ENCODE results near the gene CD81.
A peak's percentile ranks its signal among the peaks of the same experiment; 100 is the strongest.

CD81 gene

DNA sequence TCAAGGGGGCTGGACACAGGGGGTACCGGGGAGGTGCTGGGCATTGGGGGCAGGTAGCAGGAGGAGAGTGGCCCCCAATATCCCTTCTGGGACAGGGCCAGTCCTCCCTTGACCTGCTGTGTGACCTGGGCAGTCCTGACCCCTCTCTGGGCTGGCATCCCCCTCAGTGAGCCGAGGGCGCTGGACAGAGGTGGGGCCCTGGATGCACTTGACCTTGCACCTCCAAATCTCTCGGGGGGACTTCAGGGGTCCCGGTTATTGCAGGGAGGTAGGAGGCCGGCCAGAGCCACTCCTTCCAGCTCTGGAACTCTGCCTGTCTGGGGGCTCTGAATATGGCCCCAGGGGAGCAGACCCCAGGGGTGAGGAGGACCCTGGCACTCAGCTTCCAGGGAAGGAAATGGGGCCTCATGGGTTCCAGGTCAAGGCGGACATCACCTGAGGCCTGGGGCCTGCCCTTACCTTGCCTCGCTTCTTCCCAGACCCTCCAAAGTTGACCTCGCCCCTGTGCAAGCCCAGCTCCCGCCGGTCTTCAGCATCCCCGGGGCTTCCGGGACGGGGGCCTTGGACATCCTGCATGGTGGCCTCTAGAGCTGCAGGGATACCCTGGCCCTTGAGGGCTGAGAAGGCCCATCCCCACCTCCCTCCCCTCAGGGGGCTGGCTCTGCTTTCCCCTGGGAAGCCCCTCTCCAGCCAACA is 45.5 kb downstream of the CD81 start:
- no peak for DNase-seq

DNA sequence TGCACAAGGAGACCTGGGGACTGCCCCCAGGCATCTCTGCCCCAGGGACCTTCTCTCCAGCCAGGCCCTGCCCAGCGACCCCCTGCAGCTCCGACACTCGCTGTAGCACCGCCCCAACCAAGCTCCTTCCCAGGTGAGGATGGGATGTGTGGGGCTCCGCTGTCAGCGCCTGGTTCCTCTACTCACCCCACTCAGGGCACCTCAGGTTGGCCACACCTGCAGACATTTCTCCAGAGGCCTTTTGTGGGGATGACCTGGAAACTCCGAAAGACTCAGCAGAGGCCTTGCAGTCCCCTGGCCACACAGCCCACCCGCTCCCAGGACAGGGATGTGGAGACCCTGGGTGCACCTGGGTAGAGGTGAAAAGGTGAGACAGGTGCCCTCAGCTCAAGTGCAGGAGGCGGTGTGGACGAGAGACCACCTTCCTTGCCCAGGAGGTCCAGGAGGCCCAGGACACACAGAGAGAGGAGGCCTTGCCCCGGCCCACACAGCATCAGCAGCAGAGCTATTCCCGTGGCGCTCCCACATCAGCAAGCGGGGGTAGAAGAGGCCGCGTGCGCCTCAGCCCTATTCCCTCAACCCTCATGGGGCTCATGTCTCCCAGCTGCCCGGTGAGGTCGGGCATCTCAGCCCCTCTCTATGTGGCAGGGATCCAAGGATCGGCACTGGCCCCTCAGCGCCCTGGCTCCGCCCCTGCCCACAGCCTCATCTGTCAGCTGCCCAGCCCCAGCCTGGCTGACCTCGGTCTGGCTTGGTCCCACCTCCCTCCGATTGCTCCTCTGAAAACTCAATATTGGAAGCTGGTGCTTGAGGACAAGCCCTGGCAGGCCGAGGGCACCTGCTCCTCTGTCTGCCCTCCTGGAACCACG is 46.3 kb downstream of the CD81 start:
- no peak for DNase-seq

- DNase-seq, result peak; percentile 66 to 83
These were observed 47.8 kb downstream of the CD81 start for GRCh38 chr11:2424811-2425495.

DNA sequence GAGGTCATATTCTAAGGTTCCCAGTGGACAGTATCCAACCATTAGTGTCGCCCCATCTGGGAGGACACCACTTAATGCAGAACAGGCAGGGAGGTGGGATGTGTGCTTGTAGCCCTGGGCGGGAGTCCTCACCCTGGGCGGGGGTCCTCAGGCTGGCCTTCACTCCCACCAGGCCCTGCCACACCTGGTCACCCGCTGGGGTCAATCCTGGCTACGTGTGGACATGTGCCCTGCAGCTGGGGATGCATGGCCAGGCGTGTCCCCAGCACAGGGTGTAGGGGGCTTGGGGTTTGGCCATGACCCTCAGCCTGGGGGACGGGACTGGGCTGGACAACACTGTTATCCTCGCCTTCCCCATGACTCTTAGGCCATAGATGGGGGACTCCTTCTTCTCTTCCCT is 48.4 kb downstream of the CD81 start:
- DNase-seq, result no peak

DNA sequence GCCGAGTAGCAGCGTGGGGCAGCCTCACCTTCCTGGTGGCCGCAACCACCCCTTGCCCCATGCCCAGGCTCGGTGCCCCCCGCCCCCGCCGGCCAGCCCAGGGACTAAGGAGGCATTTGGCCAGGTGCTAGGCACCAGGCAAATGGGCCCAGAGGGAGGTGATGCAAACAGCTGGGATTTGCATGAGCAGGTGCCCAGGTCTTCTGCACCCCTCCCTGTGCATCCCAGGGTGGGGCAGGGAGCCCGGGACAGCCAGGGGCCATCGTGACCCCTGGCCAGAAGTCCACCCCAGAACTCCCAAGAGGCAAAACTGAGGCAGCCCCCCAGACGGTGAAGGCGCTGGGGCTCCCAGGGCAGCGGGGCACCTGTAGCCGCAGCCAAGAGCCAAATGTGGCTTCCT is 49.1 kb downstream of the CD81 start:
- no peak for DNase-seq

- no peak for DNase-seq
These were observed 49.9 kb downstream of the CD81 start for GRCh38 chr11:2426826-2427521.

DNA sequence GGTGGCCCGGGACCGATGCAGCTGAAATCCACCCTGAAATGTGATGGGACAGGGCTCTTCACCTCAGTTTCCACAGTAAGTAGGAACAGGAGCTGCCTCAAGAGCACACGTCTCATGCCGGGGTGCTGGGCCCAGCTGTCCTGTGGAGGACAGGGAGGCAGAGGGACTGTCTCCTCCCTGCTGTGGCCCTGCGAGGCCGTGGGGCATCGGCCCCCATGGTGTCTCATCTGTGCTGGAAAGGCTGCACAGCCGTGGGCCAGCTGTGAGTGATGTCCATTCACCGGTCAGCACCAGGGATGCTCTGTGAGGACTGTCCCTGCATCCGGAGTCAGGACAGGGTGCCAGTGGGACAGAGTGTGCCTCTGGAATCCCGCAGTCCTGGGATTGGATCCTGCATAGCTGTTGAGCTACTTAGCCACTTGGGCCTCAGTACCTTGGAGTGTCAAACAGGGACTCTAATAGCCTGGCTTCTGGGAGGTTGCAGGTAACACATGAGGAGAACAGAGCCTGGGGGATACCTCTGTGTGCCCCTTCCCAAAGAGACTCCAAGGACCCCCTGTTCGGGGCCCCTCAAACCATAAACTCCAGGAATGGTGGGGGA is 50.7 kb downstream of the CD81 start:
- no peak for DNase-seq

- peak; percentile 69 to 73 for DNase-seq
These were observed 51.2 kb downstream of the CD81 start for GRCh38 chr11:2428322-2428795.

GRCh38 chr11:2431395-2431794 is 54.3 kb downstream of the CD81 start:
- DNase-seq, result no peak

- DNase-seq, result no peak
These were observed 55.1 kb downstream of the CD81 start for GRCh38 chr11:2432171-2432621.

GRCh38 chr11:2432628-2433071 is 55.5 kb downstream of the CD81 start:
- DNase-seq, result no peak

DNA sequence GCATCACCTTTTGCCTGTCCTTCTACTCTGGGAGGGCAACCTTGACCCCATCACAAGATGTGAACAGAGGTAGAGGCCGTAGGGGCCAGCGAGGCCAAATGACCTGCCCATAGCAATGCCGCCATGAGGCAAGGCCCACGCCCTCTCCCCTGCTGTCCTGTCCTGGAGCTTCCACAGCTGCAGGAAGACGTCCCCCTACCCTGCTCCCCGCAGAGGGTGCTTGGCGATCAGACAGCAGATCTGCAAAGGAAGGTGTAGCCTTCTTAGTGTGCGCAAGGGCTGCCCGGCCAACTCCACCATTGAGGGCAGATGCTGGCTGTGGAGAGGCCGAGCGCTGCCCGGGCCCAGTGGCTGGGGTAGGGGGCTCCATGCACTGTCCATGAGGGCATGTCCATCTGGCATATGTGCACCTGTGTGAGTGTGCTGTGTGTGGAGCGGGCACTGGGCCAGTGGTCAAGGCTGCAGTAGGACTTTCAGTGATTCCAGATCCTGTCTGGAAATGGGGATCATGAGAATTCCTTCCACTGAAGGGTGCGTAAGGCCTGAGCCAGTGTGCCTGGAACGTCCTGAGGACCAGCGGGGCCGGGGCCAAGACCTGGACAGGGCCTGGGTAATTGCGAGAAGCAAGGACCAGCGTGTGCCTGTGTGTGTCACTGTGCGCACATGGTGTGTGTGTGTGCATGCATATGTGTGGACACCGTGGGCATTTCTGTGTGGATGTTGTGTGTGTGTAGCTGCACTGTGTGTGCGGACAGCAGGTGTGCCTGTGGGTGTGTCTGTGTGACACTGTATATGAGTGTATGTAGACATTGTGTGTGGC is 56.2 kb downstream of the CD81 start:
- DNase-seq, result no peak

GRCh38 chr11:2434008-2434407 is 56.9 kb downstream of the CD81 start:
- no peak for DNase-seq

DNA sequence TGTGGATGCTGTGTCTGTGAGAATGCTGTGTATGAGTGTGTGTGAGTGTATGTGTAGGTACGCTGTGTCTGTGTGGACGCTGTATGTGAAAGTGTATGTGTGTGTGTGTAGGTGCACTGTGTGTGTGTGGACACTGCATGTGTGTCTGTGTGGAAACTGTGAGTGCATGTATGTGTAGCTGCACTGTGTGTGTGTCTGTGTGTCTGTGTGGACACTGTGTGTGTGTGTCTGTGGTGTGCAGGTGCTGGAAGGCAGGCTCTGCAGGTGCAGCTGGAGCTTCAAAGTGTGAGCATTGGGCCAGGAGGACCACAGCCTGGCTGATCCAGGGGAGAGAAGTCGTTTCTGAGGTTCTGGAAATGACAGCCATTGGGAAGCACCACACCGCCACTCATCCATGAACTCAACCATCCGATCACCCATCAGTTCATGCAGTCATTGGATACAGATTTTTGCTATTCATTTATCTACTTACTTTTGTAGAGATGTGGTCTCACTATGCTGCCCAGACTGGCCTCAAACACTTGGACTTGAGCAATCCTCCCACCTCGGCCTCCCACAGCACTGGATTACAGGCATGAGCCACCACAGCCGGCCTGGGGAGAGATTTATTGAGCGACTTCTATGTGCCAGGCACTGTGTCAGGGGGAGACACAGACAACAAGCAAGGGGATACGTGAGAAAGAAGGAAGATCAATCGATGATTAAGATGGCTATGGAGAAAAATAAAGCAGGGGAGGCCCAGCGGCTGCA is 57.6 kb downstream of the CD81 start:
- DNase-seq, result no peak

DNA sequence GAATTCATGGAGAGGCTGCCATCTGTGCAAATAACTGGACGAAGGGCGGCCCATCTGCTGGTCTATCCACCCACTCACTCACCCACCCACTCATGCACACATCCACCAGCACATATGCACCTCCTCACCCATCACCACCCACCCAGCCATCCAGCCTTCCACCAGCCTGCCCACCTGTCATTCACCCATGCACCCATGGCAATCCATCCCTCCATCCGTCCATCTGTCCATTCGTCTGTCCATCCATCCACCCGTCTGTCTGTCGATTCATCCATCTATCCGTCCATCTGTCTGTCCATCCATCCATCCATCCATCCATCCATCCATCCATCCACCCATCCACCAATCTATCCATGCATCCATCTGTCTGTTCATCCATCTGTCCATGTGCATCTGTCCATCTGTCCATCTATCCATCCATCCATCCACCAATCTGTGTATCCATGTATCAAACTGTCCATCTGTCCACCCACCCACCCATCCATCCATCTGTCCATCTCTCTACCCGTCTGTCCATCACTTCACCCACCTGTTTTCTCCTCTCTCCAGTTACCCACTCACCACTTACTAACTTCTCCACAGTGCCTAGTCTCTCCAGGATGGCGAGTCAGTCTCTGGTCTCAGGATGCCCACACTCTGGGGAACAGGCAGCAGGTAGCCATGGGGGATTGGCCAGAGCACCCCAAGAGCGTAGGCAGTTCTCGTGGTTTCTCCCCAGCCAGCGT is 58.3 kb downstream of the CD81 start:
- no peak for DNase-seq

DNA sequence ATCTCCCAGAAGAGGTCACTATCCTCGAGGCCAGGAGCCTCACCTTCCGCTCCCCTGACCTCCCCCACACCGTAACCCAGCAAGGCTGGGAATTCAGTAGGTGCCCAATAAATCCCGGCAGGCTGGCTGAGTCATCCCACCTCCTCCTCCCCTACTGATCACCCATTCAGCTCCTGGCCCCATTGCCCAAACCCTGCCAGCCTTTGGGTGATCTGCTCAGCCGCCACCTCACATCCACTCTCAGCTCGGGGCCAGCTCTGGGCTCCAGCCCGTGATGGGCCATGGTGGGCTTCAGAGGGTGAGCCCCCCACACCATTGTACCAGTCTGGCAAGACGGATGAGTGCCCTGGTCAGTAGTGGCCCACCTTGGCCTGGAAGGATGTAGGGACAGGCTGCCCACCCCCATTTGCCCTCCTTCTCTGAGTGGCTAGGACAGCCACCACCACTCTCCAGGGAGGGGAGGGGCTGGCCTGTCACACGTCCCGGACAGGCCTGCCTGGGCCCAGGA is 59.0 kb downstream of the CD81 start:
- no peak for DNase-seq

DNA sequence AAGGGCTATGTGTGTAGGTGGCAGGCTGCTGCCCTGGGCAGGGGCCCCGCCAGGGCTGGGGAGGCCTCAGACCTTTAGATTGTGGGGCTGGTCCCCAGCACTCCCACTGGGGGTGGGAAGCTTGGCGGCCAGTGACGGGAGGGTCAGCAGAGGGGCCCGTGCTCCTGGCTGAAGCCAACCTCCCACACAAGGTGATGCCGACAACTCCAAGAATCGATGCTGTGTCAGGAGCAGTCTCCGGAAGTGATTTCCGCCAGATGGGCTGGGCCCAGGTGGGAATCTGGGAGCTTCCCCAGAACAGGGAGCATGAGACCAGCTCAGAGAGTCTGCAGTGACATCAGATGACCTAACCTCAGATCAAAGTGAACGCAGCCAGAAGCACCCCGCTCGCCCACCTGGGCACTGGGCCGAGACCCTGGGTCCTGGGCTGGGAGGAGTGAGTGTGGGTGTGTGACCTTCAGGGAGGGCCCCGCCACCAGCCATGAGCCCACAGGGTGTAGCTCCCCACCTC is 59.5 kb downstream of the CD81 start:
- no peak for DNase-seq

GRCh38 chr11:2437516-2437915 is 60.4 kb downstream of the CD81 start:
- DNase-seq, result no peak

DNA sequence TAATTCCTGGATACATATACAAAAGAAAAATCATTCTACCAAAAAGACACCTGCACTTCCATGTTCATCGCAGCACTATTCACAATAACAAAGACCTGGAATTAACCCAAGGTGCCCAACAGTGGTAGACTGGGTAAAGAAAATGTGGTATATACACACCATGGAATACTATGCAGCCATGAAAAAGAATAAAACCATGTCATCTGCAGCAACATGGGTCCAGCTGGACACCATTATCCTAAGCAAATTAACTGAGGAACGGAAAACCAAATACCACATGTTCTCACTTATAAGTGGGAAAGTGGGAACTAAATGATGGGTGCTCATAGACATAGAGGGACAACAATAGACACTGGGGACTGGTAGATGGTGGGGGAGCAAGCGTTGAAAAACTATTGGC is 62.7 kb downstream of the CD81 start:
- DNase-seq, result no peak

Measured in inflammatory macrophage (primary cell).